A673 (cell line): ENCODE measurements around the gene MBNL2.

ENCODE experiments used
- CTCF ChIP-seq: fragments of 300-800, 200-600 bp; sonication (generic); conservative IDR thresholded peaks from 2 replicates; pipeline ENCODE4 v1.5.1; 2017; ENCODE audit warnings: low read depth, mild to moderate bottlenecking, antibody characterized with exemption, low read length, moderate library complexity, mixed read lengths
- EZH2 ChIP-seq: fragments of 200-600 bp; sonication (generic); IDR thresholded peaks from 2 replicates; pipeline ENCODE4 v1.6.1; 2017; ENCODE audit warnings: borderline replicate concordance, low read depth, mild to moderate bottlenecking, mixed read lengths, antibody characterized with exemption, low read length; ENCODE audit not compliant: poor library complexity, severe bottlenecking

- no peak for TF ChIP-seq CTCF
- no peak for TF ChIP-seq EZH2
These were observed 195.6 kb downstream of the MBNL2 start for GRCh38 chr13:97417698-97418097.
